Neural cell (in vitro differentiated cells): ENCODE data around the gene SAMD14. TPM values are rescaled to one million over a fixed set of nuclear protein-coding genes. Genes with fewer than 3 reads are reported as not detected.

Experiments
- H2AFZ ChIP-seq: fragments of 200-600, 300-800 bp; sonication (generic), shearing (Covaris generic); 2 replicates; pipeline ENCODE4 v1.6.0; 2014; ENCODE audit warnings: low read depth, mild to moderate bottlenecking, antibody characterized with exemption, low read length, moderate library complexity
- H3F3A ChIP-seq: fragments of 200-600 bp; shearing (Covaris generic); 2 replicates; pipeline ENCODE4 v1.6.1; 2016; ENCODE audit warnings: mild to moderate bottlenecking, moderate library complexity, mixed read lengths, antibody characterized with exemption, low read length; ENCODE audit not compliant: insufficient read depth, poor library complexity, severe bottlenecking
- H3K27ac ChIP-seq: fragments of 200-600, 300-800 bp; sonication (generic), shearing (Covaris generic); 2 replicates; pipeline ENCODE4 v1.5.1; 2014; ENCODE audit warnings: mild to moderate bottlenecking, low read length, moderate library complexity
- H3K27me3 ChIP-seq: fragments of 300-800, 200-600 bp; sonication (generic), shearing (Covaris generic); 2 replicates; pipeline ENCODE4 v1.6.0; 2014; ENCODE audit warnings: mild to moderate bottlenecking, low read depth, low read length, moderate library complexity; ENCODE audit not compliant: insufficient read depth
- H3K36me3 ChIP-seq: fragments of 300-800, 200-600 bp; sonication (generic), shearing (Covaris generic); 2 replicates; pipeline ENCODE4 v1.5.1; 2014; ENCODE audit warnings: mild to moderate bottlenecking, antibody characterized with exemption, low read length, moderate library complexity; ENCODE audit not compliant: insufficient read depth
- H3K4me2 ChIP-seq: fragments of 300-800, 200-600 bp; sonication (generic), shearing (Covaris generic); 2 replicates; pipeline ENCODE4 v1.6.0; 2014; ENCODE audit warnings: mild to moderate bottlenecking, low read length
- H3K4me3 ChIP-seq: fragments of 300-800, 200-600 bp; sonication (generic), shearing (Covaris generic); 2 replicates; pipeline ENCODE4 v1.5.1; 2014; ENCODE audit warnings: mild to moderate bottlenecking, low read length, moderate library complexity
- H3K79me2 ChIP-seq: fragments of 200-600 bp; shearing (Covaris generic); replicated peaks from 2 replicates; pipeline ENCODE4 v1.6.0; 2014; ENCODE audit warnings: mild to moderate bottlenecking, low read length, moderate library complexity; ENCODE audit not compliant: insufficient read depth
- H3K9ac ChIP-seq: fragments of 300-800, 200-600 bp; sonication (generic), shearing (Covaris generic); 2 replicates; pipeline ENCODE4 v1.6.1; 2016; ENCODE audit warnings: mild to moderate bottlenecking, low read length, mixed read lengths
- H3K9me2 ChIP-seq: fragments of 200-600 bp; shearing (Covaris generic); 2 replicates; pipeline ENCODE4 v1.6.1; 2016; ENCODE audit warnings: mild to moderate bottlenecking, low read length, mixed read lengths; ENCODE audit not compliant: insufficient read depth
- H3K9me3 ChIP-seq: fragments of 200-600, 300-800 bp; sonication (generic), shearing (Covaris generic); 2 replicates; pipeline ENCODE4 v1.6.1; 2016; ENCODE audit warnings: mild to moderate bottlenecking, mixed run types, low read length, moderate library complexity, mixed read lengths
- H4K20me1 ChIP-seq: fragments of 200-600 bp; shearing (Covaris generic); 2 replicates; pipeline ENCODE4 v1.6.1; 2016; ENCODE audit warnings: mild to moderate bottlenecking, mixed run types; ENCODE audit not compliant: insufficient read depth
- CTCF ChIP-seq: fragments of 450-650 bp; IDR thresholded peaks from 2 replicates; pipeline ENCODE4 v1.5.1; 2014; ENCODE audit warnings: antibody characterized with exemption, mild to moderate bottlenecking, moderate library complexity; ENCODE audit not compliant: poor library complexity, severe bottlenecking
- EP300 ChIP-seq: fragments of 450-650 bp; conservative IDR thresholded peaks from 2 replicates; pipeline ENCODE4 v1.6.1; 2014; ENCODE audit warnings: antibody characterized with exemption, mild to moderate bottlenecking, moderate library complexity; ENCODE audit not compliant: poor library complexity, severe bottlenecking
- EZH2 ChIP-seq: fragments of 200-600, 300-800 bp; shearing (Covaris generic), sonication (generic); IDR thresholded peaks from 2 replicates; pipeline ENCODE4 v1.6.1; 2014; ENCODE audit warnings: antibody characterized with exemption, low read length, borderline replicate concordance, mild to moderate bottlenecking; ENCODE audit not compliant: insufficient read depth, poor library complexity, severe bottlenecking
- MXI1 ChIP-seq: fragments of 450-650 bp; conservative IDR thresholded peaks from 2 replicates; pipeline ENCODE4 v1.6.1; 2014; ENCODE audit warnings: antibody characterized with exemption, mild to moderate bottlenecking; ENCODE audit not compliant: poor library complexity, severe bottlenecking
- POLR2AphosphoS5 ChIP-seq: IDR thresholded peaks from 2 replicates; pipeline ENCODE4 v1.6.1; 2012
- RAD21 ChIP-seq: fragments of 450-650 bp; conservative IDR thresholded peaks from 2 replicates; pipeline ENCODE4 v1.6.1; 2014; ENCODE audit warnings: antibody characterized with exemption, mild to moderate bottlenecking, moderate library complexity
- REST ChIP-seq: IDR thresholded peaks from 2 replicates; pipeline ENCODE4 v1.6.1; 2012; ENCODE audit warnings: borderline replicate concordance
- SMC3 ChIP-seq: fragments of 450-650 bp; conservative IDR thresholded peaks from 2 replicates; pipeline ENCODE4 v1.6.1; 2014; ENCODE audit warnings: antibody characterized with exemption, mild to moderate bottlenecking, moderate library complexity; ENCODE audit not compliant: poor library complexity
- TAF1 ChIP-seq: IDR thresholded peaks from 2 replicates; pipeline ENCODE4 v1.6.1; 2012; ENCODE audit warnings: low read depth
- polyA plus RNA-seq: library from polyadenylated mRNA; depleted of rRNA; stranded (reverse); fragments of >200 nt; gene quantifications from 2 replicates; pipeline ENCODE4 v1.2.3, GENCODE V29; 2014

The SAMD14 gene
- polyA plus RNA-seq, 1 donor from 2014 or later: 105 TPM

DNA sequence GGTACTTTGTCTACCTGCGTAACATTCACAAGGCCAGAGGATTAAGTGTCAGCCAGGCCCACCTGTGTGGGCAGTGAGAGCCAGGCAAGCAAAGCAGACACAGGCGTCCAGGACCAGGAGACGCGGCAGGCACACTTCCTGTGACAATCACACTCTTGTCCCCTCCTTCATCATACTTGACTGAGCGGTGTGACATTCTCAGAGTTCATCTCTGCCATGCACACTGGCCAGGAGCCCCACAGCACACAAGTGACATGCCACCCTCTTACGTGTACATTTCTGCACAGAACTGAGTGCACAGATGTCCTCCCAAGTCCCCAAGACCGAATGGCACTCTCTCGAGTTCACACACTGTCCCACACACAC lies 11.8 kb upstream of the SAMD14 start:
- Histone ChIP-seq H3K36me3 (peaks cover 14% of the 10 kb centered on the region), H3K9me3 (no peaks in the 10 kb centered on the region), H3K4me3 (no peak overlapping the region), H3K9me2 (no peaks in the 10 kb centered on the region), H2AFZ (no peak overlapping the region), H4K20me1 (peaks cover 14% of the 10 kb centered on the region), H3K79me2 (peaks cover 6% of the 10 kb centered on the region), H3K9ac (no peak overlapping the region), H3F3A (no peaks in the 10 kb centered on the region), H3K27me3 (no peaks in the 10 kb centered on the region), H3K4me2 (no peak overlapping the region), H3K27ac (no peak overlapping the region)
- TF ChIP-seq EZH2 (no peak), POLR2AphosphoS5 (no peak), CTCF (no peak), REST (no peak), RAD21 (no peak), EP300 (no peak), MXI1 (no peak), TAF1 (no peak), SMC3 (no peak)

- H4K20me1 ChIP-seq: peaks cover 8% of the 10 kb centered on the region
- H3K27me3 ChIP-seq: no peaks in the 10 kb centered on the region
- H2AFZ ChIP-seq: no peak overlapping the region
- H3K4me3 ChIP-seq: no peak overlapping the region
- no peak overlapping the region for H3K4me2 ChIP-seq
- no peaks in the 10 kb centered on the region for H3F3A ChIP-seq
- no peak for TF ChIP-seq SMC3
- no peak for TF ChIP-seq EP300
- no peak for TF ChIP-seq CTCF
- no peak for TF ChIP-seq EZH2
- TF ChIP-seq RAD21: no peak
- no peak for TF ChIP-seq REST
- TF ChIP-seq TAF1: no peak
- no peak for TF ChIP-seq POLR2AphosphoS5
- peaks cover under 1% of the 10 kb centered on the region for H3K79me2 ChIP-seq
- H3K27ac ChIP-seq: no peak overlapping the region
- no peak overlapping the region for H3K9ac ChIP-seq
- H3K36me3 ChIP-seq: peaks cover 14% of the 10 kb centered on the region
- no peaks in the 10 kb centered on the region for H3K9me3 ChIP-seq
- H3K9me2 ChIP-seq: no peaks in the 10 kb centered on the region
Observed at GRCh38 chr17:50141026-50141744, 11.2 kb upstream of the SAMD14 start.
